Bronchial epithelial cell (primary cell): ENCODE data around the gene ARSI. TPM values are rescaled to one million over a fixed set of nuclear protein-coding genes. Genes with fewer than 3 reads are reported as not detected.

Experiments
- DNase-seq: peaks from one replicate; pipeline ENCODE4 v3.0.0-alpha.2; 2010; ENCODE audit warnings: low read depth
- FAIRE-seq: peaks from 2 replicates; lab custom pipeline; 2011; peaks lifted over from hg19 to GRCh38; lab: Jason Lieb, UNC
- H3K27me3 ChIP-seq: 2 replicates; pipeline ENCODE4 v1.5.1; 2011; ENCODE audit warnings: low read length; ENCODE audit not compliant: control insufficient read depth, insufficient read depth
- H3K36me3 ChIP-seq: 2 replicates; pipeline ENCODE4 v1.5.1; 2011; ENCODE audit warnings: low read length; ENCODE audit not compliant: control insufficient read depth, insufficient read depth
- H3K4me3 ChIP-seq: 2 replicates; pipeline ENCODE4 v1.5.1; 2011; ENCODE audit warnings: mild to moderate bottlenecking, low read depth, low read length, control low read depth
- total RNA-seq: library from RNA; depleted of rRNA; stranded (reverse); fragments of >200 nt; gene quantifications from 2 replicates; pipeline ENCODE4 v1.2.1, GENCODE V29; 2014
- TF ChIP-seq, protein P1 (sequence below): IDR thresholded peaks from 2 replicates; pipeline ENCODE4 v1.5.1; 2011; ENCODE audit warnings: mild to moderate bottlenecking, moderate library complexity, low read length, control low read depth, inconsistent platforms; ENCODE audit not compliant: insufficient read depth, severe bottlenecking

Gene ARSI
- total RNA-seq, 1 donor from 2014 or later: 5.8 TPM

DNA sequence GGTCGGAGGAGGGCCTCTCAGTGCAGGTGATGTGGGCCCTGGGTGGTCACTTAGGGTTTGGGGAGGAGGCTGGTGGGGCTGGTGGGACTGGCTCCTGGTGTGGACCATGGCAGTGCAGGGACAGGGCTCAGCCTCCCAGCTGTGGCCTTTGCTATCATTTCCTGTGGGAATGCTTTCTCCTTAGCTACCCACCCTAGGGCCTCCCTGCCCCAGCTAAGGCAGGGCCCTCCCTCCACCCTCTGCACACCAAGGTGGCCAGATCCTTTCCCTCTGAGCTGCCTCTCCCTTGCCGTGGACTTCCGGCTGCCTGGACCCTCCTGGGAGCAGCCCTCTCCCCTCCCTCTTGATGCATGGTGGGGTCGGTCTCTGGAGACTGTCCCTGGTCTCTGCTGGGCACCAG is 22.7 kb upstream of the ARSI start:
- TF ChIP-seq, protein P1, sequence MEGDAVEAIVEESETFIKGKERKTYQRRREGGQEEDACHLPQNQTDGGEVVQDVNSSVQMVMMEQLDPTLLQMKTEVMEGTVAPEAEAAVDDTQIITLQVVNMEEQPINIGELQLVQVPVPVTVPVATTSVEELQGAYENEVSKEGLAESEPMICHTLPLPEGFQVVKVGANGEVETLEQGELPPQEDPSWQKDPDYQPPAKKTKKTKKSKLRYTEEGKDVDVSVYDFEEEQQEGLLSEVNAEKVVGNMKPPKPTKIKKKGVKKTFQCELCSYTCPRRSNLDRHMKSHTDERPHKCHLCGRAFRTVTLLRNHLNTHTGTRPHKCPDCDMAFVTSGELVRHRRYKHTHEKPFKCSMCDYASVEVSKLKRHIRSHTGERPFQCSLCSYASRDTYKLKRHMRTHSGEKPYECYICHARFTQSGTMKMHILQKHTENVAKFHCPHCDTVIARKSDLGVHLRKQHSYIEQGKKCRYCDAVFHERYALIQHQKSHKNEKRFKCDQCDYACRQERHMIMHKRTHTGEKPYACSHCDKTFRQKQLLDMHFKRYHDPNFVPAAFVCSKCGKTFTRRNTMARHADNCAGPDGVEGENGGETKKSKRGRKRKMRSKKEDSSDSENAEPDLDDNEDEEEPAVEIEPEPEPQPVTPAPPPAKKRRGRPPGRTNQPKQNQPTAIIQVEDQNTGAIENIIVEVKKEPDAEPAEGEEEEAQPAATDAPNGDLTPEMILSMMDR: no peak
- no peaks in the 10 kb centered on the region for H3K27me3 ChIP-seq
- no peak overlapping the region for H3K4me3 ChIP-seq
- FAIRE-seq (no peak), DNase-seq (no peak)
- no peaks in the 10 kb centered on the region for H3K36me3 ChIP-seq

DNA sequence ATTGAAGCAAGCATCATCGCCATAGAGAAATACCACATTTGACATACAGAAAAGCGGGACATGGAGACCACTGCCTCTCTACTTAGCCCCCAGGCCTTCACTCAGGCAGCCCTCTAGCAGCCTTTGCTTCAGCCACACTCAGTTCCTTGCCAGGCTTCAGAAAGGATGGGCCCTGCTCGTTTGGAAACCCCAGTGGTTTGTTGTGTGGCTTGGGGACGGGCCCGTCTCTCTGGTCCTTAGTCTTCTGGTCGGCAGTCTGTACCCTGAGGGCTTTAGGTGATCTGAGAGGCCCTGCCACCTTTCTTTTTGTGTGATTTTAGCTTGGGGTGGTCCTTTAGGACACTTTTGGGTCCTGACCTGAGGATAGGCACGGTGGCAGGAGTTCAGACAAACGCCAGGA is 21.1 kb upstream of the ARSI start:
- Histone ChIP-seq H3K27me3 (no peaks in the 10 kb centered on the region), H3K4me3 (no peak overlapping the region), H3K36me3 (no peaks in the 10 kb centered on the region)
- TF ChIP-seq, protein P1: no peak
- FAIRE-seq: no peak
- DNase-seq: no peak

DNA sequence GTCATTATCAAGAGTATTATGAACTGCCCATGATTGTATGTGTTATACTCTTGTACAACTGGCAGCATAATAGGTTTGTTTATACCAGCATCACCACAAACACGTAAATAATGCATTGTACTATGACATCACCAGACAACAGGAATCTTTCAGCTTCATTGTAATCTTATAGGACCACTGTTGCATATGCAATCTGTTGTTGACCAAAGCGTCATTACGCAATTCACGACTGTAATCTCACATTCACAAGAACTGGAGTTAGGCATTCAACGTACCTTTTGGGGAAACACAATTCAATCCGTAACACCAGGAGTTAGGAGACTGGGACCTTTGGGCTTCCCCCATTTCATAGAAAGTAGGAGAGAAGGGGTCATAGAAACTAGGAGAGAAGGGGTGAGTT is 20.4 kb upstream of the ARSI start:
- no peak for DNase-seq
- no peak for FAIRE-seq
- TF ChIP-seq, protein P1: no peak

DNA sequence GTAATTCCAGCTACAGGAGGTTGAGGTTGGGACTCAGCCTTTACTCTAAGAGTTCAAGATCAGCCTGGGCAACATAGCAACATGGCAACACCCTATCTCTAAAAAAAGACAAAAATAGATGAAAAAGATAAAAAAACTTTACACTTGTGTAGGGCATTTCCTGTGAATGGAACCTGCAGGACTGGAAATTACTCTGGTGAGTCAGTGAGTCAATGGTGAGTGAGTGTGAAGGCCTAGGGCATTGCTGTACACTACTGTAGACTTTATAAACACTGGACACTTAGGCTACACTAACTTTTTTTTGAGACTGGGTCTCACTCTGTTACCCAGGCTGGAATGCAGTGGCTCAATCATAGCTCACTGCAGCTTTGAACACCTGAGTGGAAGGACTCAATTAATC is 19.5 kb upstream of the ARSI start:
- H3K4me3 ChIP-seq: no peak overlapping the region
- FAIRE-seq (no peak), DNase-seq (peak; percentile 96)
- H3K27me3 ChIP-seq: no peaks in the 10 kb centered on the region
- TF ChIP-seq, protein P1: no peak
- H3K36me3 ChIP-seq: no peaks in the 10 kb centered on the region

More for the DNA sequence above, 20.4 kb upstream of the ARSI start:
- no peak overlapping the region for H3K4me3 ChIP-seq
- no peaks in the 10 kb centered on the region for H3K36me3 ChIP-seq
- H3K27me3 ChIP-seq: no peaks in the 10 kb centered on the region

DNA sequence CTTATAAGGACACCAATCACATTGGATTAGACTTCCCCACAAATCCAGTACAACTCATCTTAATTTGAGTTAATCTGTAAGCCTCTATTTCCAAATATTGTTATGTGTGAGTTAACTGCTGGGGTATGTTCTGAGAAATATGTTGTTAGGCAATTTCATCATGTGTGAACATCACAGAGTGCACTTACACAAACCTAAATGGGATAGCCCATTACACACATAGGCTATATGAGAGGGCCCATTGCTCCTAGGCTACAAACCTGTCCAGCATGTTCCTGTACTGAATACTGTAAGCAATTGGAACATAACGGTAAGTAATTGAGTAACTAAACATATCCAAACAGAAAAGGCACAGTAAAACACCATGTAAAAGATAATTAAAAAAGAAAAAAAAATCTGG is 19.1 kb upstream of the ARSI start:
- Histone ChIP-seq H3K36me3 (no peaks in the 10 kb centered on the region), H3K4me3 (no peak overlapping the region), H3K27me3 (no peaks in the 10 kb centered on the region)
- TF ChIP-seq, protein P1: no peak
- FAIRE-seq (no peak), DNase-seq (peak; percentile 81)

DNA sequence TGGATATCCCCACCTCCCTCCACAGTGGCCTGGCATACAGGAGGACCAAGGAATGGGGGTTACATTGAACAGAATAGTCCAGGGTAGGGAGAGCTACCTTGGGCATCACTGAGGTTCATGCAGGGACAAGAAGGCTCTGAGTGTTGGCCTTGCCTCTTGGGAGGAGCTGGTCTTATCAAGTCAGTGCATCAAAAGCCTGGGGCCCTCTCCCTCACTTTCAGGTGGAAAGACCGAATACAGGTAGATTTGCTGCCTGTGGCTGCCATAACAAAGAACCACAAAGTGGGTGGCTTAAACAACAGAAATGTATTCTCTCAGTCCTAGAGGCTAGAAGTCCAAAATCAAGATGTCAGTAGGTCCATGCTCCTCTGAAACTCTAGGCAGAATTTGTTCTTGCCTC is 18.5 kb upstream of the ARSI start:
- H3K27me3 ChIP-seq: no peaks in the 10 kb centered on the region
- DNase-seq (no peak), FAIRE-seq (no peak)
- H3K4me3 ChIP-seq: no peak overlapping the region
- no peaks in the 10 kb centered on the region for H3K36me3 ChIP-seq
- TF ChIP-seq, protein P1: no peak
